Pancreas (tissue), 10 donors: Measurements from ENCODE around the gene FOSB. TPM values are rescaled to one million over a fixed set of nuclear protein-coding genes. Genes with fewer than 3 reads are reported as not detected.

ENCODE experiments used
- ATAC-seq, 4 donors: fragments of 200-7000 bp; cut with Tn5 transposase; one replicate each; pipeline versions ENCODE4 v1.8.0 to v1.9.1; 2020; ENCODE audit warnings: mild to moderate bottlenecking in 4 of 4, moderate library complexity in 4 of 4
- DNase-seq, 6 donors: peaks; one replicate each; pipeline ENCODE4 v3.0.0-alpha.2; 2020
- FAIRE-seq: peaks from 2 replicates; lab custom pipeline; 2012; peaks lifted over from hg19 to GRCh38; lab: Jason Lieb, UNC
- H3K27ac ChIP-seq, 4 donors: fragments of 200-600 bp; sonication (generic); 1 replicate in 3 of 4; 2 replicates in 1 of 4; pipeline versions ENCODE4 v1.5.0 to v1.8.0; 2020
- H3K27me3 ChIP-seq, 4 donors: fragments of 200-600 bp; one replicate each; pipeline ENCODE4 v1.8.0; 2021
- H3K36me3 ChIP-seq, 3 donors: fragments of 200-600 bp; sonication (generic) in 1 of 3; one replicate each; pipeline versions ENCODE4 v1.5.0 to v1.8.0; 2020 to 2021
- H3K4me1 ChIP-seq, 3 donors: fragments of 200-600 bp; one replicate each; pipeline ENCODE4 v1.8.0; 2021
- H3K4me3 ChIP-seq, 4 donors: fragments of 200-600 bp; sonication (generic) in 2 of 4; one replicate each; pipeline versions ENCODE4 v1.5.0 to v1.8.0; 2020 to 2021
- H3K9me3 ChIP-seq, 4 donors: fragments of 200-600 bp; one replicate each; pipeline ENCODE4 v1.8.0; 2021
- CTCF ChIP-seq, 4 donors: fragments of 200-600 bp; sonication (generic) in 3 of 4; IDR thresholded peaks; one replicate each; pipeline versions ENCODE4 v1.5.0 to v1.8.0; 2021; ENCODE audit warnings: antibody characterized with exemption in 4 of 4
- WGBS, 2 donors: extraction: QIAGEN DNeasy Blood & Tissue Kit; methylation state at CpG; one replicate each; pipeline ENCODE4 v1.1.7; 2013; 5-methylcytosine and 5-hydroxymethylcytosine counted together
- intact Hi-C, 3 donors: fragments of 100-400 bp; cut with DNase I; formaldehyde crosslinking; loops; one replicate each; pipeline versions ENCODE4 v1.11.1 to v1.14.2; 2022
- polyA plus RNA-seq, 2 donors: library from polyadenylated mRNA; stranded (reverse); fragments of 200-250 nt; gene quantifications; one replicate each; pipeline ENCODE4 v1.2.3, GENCODE V29; 2013
- total RNA-seq, 6 donors: library from RNA; stranded (reverse); fragmentation: NEBNext Ultra II Directional in 4 of 6; extraction: Animal tissue kit (Norgen Biotek cat#: 25700) in 4 of 6; gene quantifications; one replicate each; pipeline versions ENCODE4 v1.2.1 to v1.2.4, GENCODE V29; 2021 to 2023
- donor health status: healthy with polysubstance abuse.
- donor health status: DM: no; HTN: no; CAD: no; lungs with moderate emphysema.
- donor health status: DM: no; HTN: no; CAD: no.
- donor health status: control.
- donor health status: control.
- donor health status: Bipolar disorder and iron deficiency.
- donor health status: DM: yes; HTN: yes; CAD: no.
- donor health status: DM: no; HTN: no; CAD: no.
- donor health status: DM: no; HTN: no; CAD: no.
- donor health status: DM: yes; HTN: yes; CAD: no.

The FOSB gene
- total and polyA plus RNA-seq, 8 donors, result 0.79 to 21.6 (median 6.2) TPM

- Histone ChIP-seq H3K27ac (no peak overlapping the region), H3K4me1 (peaks cover 11 to 18% (median 14%) of the 10 kb centered on the region in 3 donors), H3K4me3 (no peak overlapping the region), H3K27me3 (no peaks in the 10 kb centered on the region), H3K36me3 (no peaks in the 10 kb centered on the region), H3K9me3 (no peaks in the 10 kb centered on the region)
- WGBS, 2 donors, result 91 to 94% methylated on average over 4 of the region's 4 CpGs
- no peak for ATAC-seq
- intact Hi-C loops, result no loop called here
- TF ChIP-seq CTCF (IDR thresholded peaks at IDR 0.05), result no peak
- FAIRE-seq, result no peak
- DNase-seq, result no peak
Measured at GRCh38 chr19:45445139-45445538, 22.7 kb upstream of the FOSB start.

- ATAC-seq, result no peak
- no peak for DNase-seq
- 71 to 74% methylated on average over 6 of the region's 6 CpGs for WGBS, 2 donors
- Histone ChIP-seq H3K27ac (no peak overlapping the region), H3K27me3 (no peaks in the 10 kb centered on the region), H3K4me1 (peaks cover 11 to 19% (median 15%) of the 10 kb centered on the region in 3 donors), H3K36me3 (no peaks in the 10 kb centered on the region), H3K9me3 (no peaks in the 10 kb centered on the region), H3K4me3 (no peak overlapping the region)
- no peak for FAIRE-seq
- intact Hi-C loops, result no loop called here
- no peak for TF ChIP-seq CTCF (IDR thresholded peaks at IDR 0.05)
Measured at GRCh38 chr19:45446295-45446694, 21.5 kb upstream of the FOSB start.

- TF ChIP-seq CTCF (IDR thresholded peaks at IDR 0.05), result no peak
- no peak for ATAC-seq
Measured at GRCh38 chr19:45446944-45447343, 20.9 kb upstream of the FOSB start.

GRCh38 chr19:45448425-45448756 is 19.4 kb upstream of the FOSB start:
- ATAC-seq (no peak), FAIRE-seq (no peak), DNase-seq (no peak)
- Histone ChIP-seq H3K9me3 (no peaks in the 10 kb centered on the region), H3K4me3 (no peak overlapping the region), H3K27ac (no peak overlapping the region), H3K36me3 (no peaks in the 10 kb centered on the region), H3K4me1 (peaks cover 5 to 14% (median 10%) of the 10 kb centered on the region in 3 donors), H3K27me3 (no peaks in the 10 kb centered on the region)
- intact Hi-C loops, result no loop called here
- 67 to 83% methylated on average over 3 of the region's 3 CpGs for WGBS, 2 donors
- TF ChIP-seq CTCF (IDR thresholded peaks at IDR 0.05), result no peak

More at GRCh38 chr19:45446944-45447343, 20.9 kb upstream of the FOSB start:
- Histone ChIP-seq H3K36me3 (no peaks in the 10 kb centered on the region), H3K27me3 (no peaks in the 10 kb centered on the region), H3K27ac (no peak overlapping the region), H3K9me3 (no peaks in the 10 kb centered on the region), H3K4me1 (peaks cover 11 to 19% (median 15%) of the 10 kb centered on the region in 3 donors), H3K4me3 (no peak overlapping the region)
- intact Hi-C loops, result no loop called here
- WGBS, 2 donors, result 83 to 85% methylated on average over 7 of the region's 7 CpGs
- no peak for FAIRE-seq
- DNase-seq, result no peak

- no peak for TF ChIP-seq CTCF (IDR thresholded peaks at IDR 0.05)
- ATAC-seq (no peak), FAIRE-seq (no peak), DNase-seq (no peak)
- Histone ChIP-seq H3K27ac (no peak overlapping the region), H3K27me3 (no peaks in the 10 kb centered on the region), H3K4me1 (peaks cover 5 to 14% (median 10%) of the 10 kb centered on the region in 3 donors), H3K4me3 (no peak overlapping the region), H3K9me3 (no peaks in the 10 kb centered on the region), H3K36me3 (no peaks in the 10 kb centered on the region)
- WGBS, 2 donors, result 69 to 77% methylated on average over 7 of the region's 7 CpGs
- intact Hi-C loops, result no loop called here
Measured at GRCh38 chr19:45448887-45449299, 18.9 kb upstream of the FOSB start.
